GM12878 (cell line): ENCODE results near the gene MSRB2. TPM values are rescaled to one million over a fixed set of nuclear protein-coding genes. Genes with fewer than 3 reads are reported as not detected.
"Not testable (repeated sequence)": the region's sequence is repeated elsewhere in the genome, so short reads cannot be mapped to it uniquely, and the experiment has no call there.

ENCODE experiments used
- ATAC-seq: fragments of 200-7000 bp; cut with Tn5 transposase; 3 replicates; pipeline ENCODE4 v1.9.1; 2020; ENCODE audit warnings: mild to moderate bottlenecking, moderate library complexity
- BruUV-seq: library from RNA; stranded (reverse); fragments of 400-500 nt; replicated peaks from 2 replicates; lab custom pipeline; 2021; lab: Mats Ljungman, UMichigan
- CTCF ChIA-PET: fragments of 300-600 bp; sonication (Branson Sonifier 250); formaldehyde crosslinking; extraction: SDS; loops from one replicate; lab custom pipeline; 2021; ENCODE audit warnings: inconsistent platforms; lab: Yijun Ruan, JAX
- POLR2A ChIA-PET: fragments of 350-600 bp; formaldehyde crosslinking; extraction: SDS; loops from one replicate; lab custom pipeline; 2021; ENCODE audit warnings: inconsistent platforms; lab: Charles Lee
- RAD21 ChIA-PET: fragments of 300-600 bp; sonication (Branson Sonifier 250); formaldehyde crosslinking; loops from one replicate; lab custom pipeline; 2023; ENCODE audit warnings: antibody characterized with exemption; ENCODE audit not compliant: unreplicated experiment; lab: Charles Lee
- SMC1A ChIA-PET: fragments of 300-600 bp; sonication (Branson Sonifier 250); formaldehyde crosslinking; loops from one replicate; lab custom pipeline; 2023; ENCODE audit not compliant: unreplicated experiment, uncharacterized antibody; lab: Charles Lee
- DNase-seq: peaks from one replicate; pipeline ENCODE4 v3.0.0-alpha.2; 2011; ENCODE audit warnings: low read depth, low spot score
- FAIRE-seq: peaks from 3 replicates; lab custom pipeline; 2011; peaks lifted over from hg19 to GRCh38; lab: Jason Lieb, UNC
- H2AFZ ChIP-seq: 2 replicates; pipeline ENCODE4 v1.6.0; 2011; ENCODE audit warnings: low read depth, low read length, control low read depth; ENCODE audit not compliant: control insufficient read depth
- H3K27ac ChIP-seq: 2 replicates; pipeline ENCODE4 v1.5.1; 2011; ENCODE audit warnings: control low read depth; ENCODE audit not compliant: control insufficient read depth, insufficient read depth
- H3K27me3 ChIP-seq, 2 experiments: replicated peaks in 1 of 2; 2 replicates each; pipeline versions ENCODE4 v1.6.0 to v1.6.1; 2011; ENCODE audit warnings: low read length in 1 of 2; ENCODE audit not compliant: control insufficient read depth in 2 of 2, insufficient read depth in 2 of 2
- H3K36me3 ChIP-seq, 2 experiments: 2 replicates each; pipeline ENCODE4 v1.5.1; 2011; ENCODE audit warnings: low read length in 1 of 2; ENCODE audit not compliant: control insufficient read depth in 2 of 2, insufficient read depth in 2 of 2
- H3K4me1 ChIP-seq: 2 replicates; pipeline ENCODE4 v1.6.1; 2011; ENCODE audit warnings: mild to moderate bottlenecking, low read length, moderate library complexity, mixed read lengths; ENCODE audit not compliant: control insufficient read depth, insufficient read depth
- H3K4me2 ChIP-seq: 2 replicates; pipeline ENCODE4 v1.6.0; 2011; ENCODE audit warnings: control low read depth; ENCODE audit not compliant: control insufficient read depth, insufficient read depth
- H3K4me3 ChIP-seq: fragments of 200-600 bp; sonication (generic); 2 replicates; pipeline ENCODE4 v1.5.1; 2016
- H3K79me2 ChIP-seq: 2 replicates; pipeline ENCODE4 v1.6.0; 2011; ENCODE audit warnings: low read length; ENCODE audit not compliant: control insufficient read depth, insufficient read depth
- H3K9ac ChIP-seq: 2 replicates; pipeline ENCODE4 v1.8.0; 2011; ENCODE audit warnings: low read length, control low read depth, mixed read lengths; ENCODE audit not compliant: control insufficient read depth, insufficient read depth
- H3K9me3 ChIP-seq: replicated peaks from 3 replicates; pipeline ENCODE4 v1.5.1; 2011; ENCODE audit warnings: mild to moderate bottlenecking, low read length; ENCODE audit not compliant: control insufficient read depth, insufficient read depth
- H4K20me1 ChIP-seq: 2 replicates; pipeline ENCODE4 v1.6.0; 2011; ENCODE audit not compliant: control insufficient read depth, insufficient read depth
- BHLHE40 ChIP-seq, 2 experiments: fragments of 450-650 bp in 1 of 2; IDR thresholded peaks; 2 replicates each; pipeline ENCODE4 v1.6.1; 2011 to 2017; ENCODE audit warnings: low read depth in 2 of 2, borderline replicate concordance in 1 of 2, improper control_type of control experiment in 1 of 2, low read length in 1 of 2, mild to moderate bottlenecking in 1 of 2
- BMI1 ChIP-seq: fragments of 450-650 bp; IDR thresholded peaks from 2 replicates; pipeline ENCODE4 v1.6.1; 2016; ENCODE audit warnings: mild to moderate bottlenecking, moderate library complexity, borderline replicate concordance
- E2F8 ChIP-seq: fragments of 450-650 bp; IDR thresholded peaks from 2 replicates; pipeline ENCODE4 v1.6.1; 2018; ENCODE audit warnings: mild to moderate bottlenecking, low read depth, moderate library complexity; ENCODE audit not compliant: partially characterized antibody
- EGR1 ChIP-seq, 2 experiments: IDR thresholded peaks; 1 replicate in 1 of 2; 2 replicates in 1 of 2; pipeline ENCODE4 v1.6.1; 2011 to 2012; ENCODE audit warnings: low read depth in 2 of 2, low read length in 2 of 2, borderline replicate concordance in 1 of 2, mild to moderate bottlenecking in 1 of 2, moderate library complexity in 1 of 2
- GABPA ChIP-seq: IDR thresholded peaks from 2 replicates; pipeline ENCODE4 v1.6.1; 2014; ENCODE audit warnings: antibody characterized with exemption, low read depth, mild to moderate bottlenecking, inconsistent platforms
- NR2C1 ChIP-seq: fragments of 450-650 bp; IDR thresholded peaks from 2 replicates; pipeline ENCODE4 v1.6.1; 2017; ENCODE audit warnings: antibody characterized with exemption, mild to moderate bottlenecking, moderate library complexity
- REST ChIP-seq: IDR thresholded peaks from 2 replicates; pipeline ENCODE4 v1.6.1; 2012; ENCODE audit warnings: mild to moderate bottlenecking, low read depth, low read length
- SMAD5 ChIP-seq: IDR thresholded peaks from 2 replicates; pipeline ENCODE4 v1.6.1; 2016; ENCODE audit warnings: antibody characterized with exemption, low read depth
- ZNF217 ChIP-seq: fragments of 450-650 bp; IDR thresholded peaks from 2 replicates; pipeline ENCODE4 v1.6.1; 2017; ENCODE audit warnings: antibody characterized with exemption, mild to moderate bottlenecking
- WGBS: methylation state at CpG from one replicate; pipeline ENCODE4 v1.1.6; 2016; ENCODE audit warnings: low lambda C conversion rate; ENCODE audit not compliant: insufficient replicate concordance, insufficient coverage; ENCODE audit errors: missing lambda C conversion rate; 5-methylcytosine and 5-hydroxymethylcytosine counted together
- in situ Hi-C: fragments of 300-500 bp; cut with MboI; formaldehyde crosslinking; loops from 9 replicates; pipeline ENCODE4 v1.14.3; 2018; ENCODE audit warnings: mixed read lengths
- intact Hi-C: fragments of 100-400 bp; cut with micrococcal nuclease; formaldehyde crosslinking; loops from one replicate; pipeline ENCODE4 v1.14.2; 2022; ENCODE audit not compliant: unreplicated experiment
- polyA plus RNA-seq, 11 experiments: library from polyadenylated mRNA; depleted of rRNA in 4 of 11; unstranded in 6 of 11; stranded (reverse) in 5 of 11; fragments of >200 nt; fragmentation: Nextera tagmentation in 4 of 11; fragmentation: Illumina TruSeq in 1 of 11; extraction: Ambion mirVana in 4 of 11; extraction: Trizol in 1 of 11; gene quantifications; 1 replicate in 1 of 11; 2 replicates in 10 of 11; pipeline versions ENCODE4 v1.2.1 to v1.2.3, GENCODE V29; 2011 to 2016; ENCODE audit warnings: inconsistent platforms in 2 of 11, missing spikeins in 2 of 11, low read depth in 1 of 11
- total RNA-seq, 4 experiments: library from RNA; depleted of rRNA in 3 of 4; stranded (reverse); fragments of >200 nt in 3 of 4; fragmentation: Illumina TruSeq in 1 of 4; extraction: Trizol in 1 of 4; gene quantifications; 2 replicates each; pipeline versions ENCODE4 v1.2.1 to v1.2.3, GENCODE V29; 2013 to 2021

The MSRB2 gene
- total and polyA plus RNA-seq, 10 of the 15 experiments (the other 5 are each of a cell fraction or from before 2014, with no cell fraction given) = 1.5 to 18.6 (median 6.2) TPM

GRCh38 chr10:23070913-23071218, 24.5 kb upstream of the MSRB2 start (continued):
- no peak for TF ChIP-seq E2F8

GRCh38 chr10:23072593-23072992, 22.8 kb upstream of the MSRB2 start:
- H3K27ac ChIP-seq, in situ Hi-C loops, BruUV-seq, RAD21 ChIA-PET, H3K36me3 ChIP-seq, POLR2A ChIA-PET, DNase-seq, H4K20me1 ChIP-seq, H3K4me3 ChIP-seq, H3K9ac ChIP-seq, CTCF ChIA-PET, ATAC-seq, H3K79me2 ChIP-seq, FAIRE-seq, SMC1A ChIA-PET, H3K9me3 ChIP-seq, H2AFZ ChIP-seq, H3K27me3 ChIP-seq, H3K4me2 ChIP-seq: not testable (repeated sequence)
- H3K4me1 ChIP-seq = peaks cover 28% of the 10 kb centered on the region
- 100% methylated on average over 3 of the region's 3 CpGs for WGBS
- intact Hi-C loops = loop anchor here (10.0 kb wide), 1 partner anchor 368 kb away; no protein-coding TSS in a partner anchor

- no peak overlapping the region for H3K4me2 ChIP-seq
- no peak overlapping the region for H3K27ac ChIP-seq
- no TSS peak for BruUV-seq
- intact Hi-C loops = loop anchor here (10.0 kb wide), 1 partner anchor 369 kb away; no protein-coding TSS in a partner anchor
- H3K36me3 ChIP-seq = no peaks in the 10 kb centered on the region
- RAD21 ChIA-PET = no interaction called here
- 0 out of 4 replicates have a peak, but pooled peaks cover 0 to 1% of the 10 kb centered on the region in 2 experiments for H3K27me3 ChIP-seq
- H4K20me1 ChIP-seq = no peaks in the 10 kb centered on the region
- POLR2A ChIA-PET = no interaction called here
- ATAC-seq (no peak), FAIRE-seq (no peak), DNase-seq (no peak)
- SMC1A ChIA-PET = no interaction called here
- peaks cover 27% of the 10 kb centered on the region for H3K4me1 ChIP-seq
- CTCF ChIA-PET = interaction anchor here (0.7 to 1.1 kb wide), 2 partner anchors 30 to 84 kb away, joined by 3 read pairs; no protein-coding TSS in a partner anchor
- in situ Hi-C loops = no loop called here
- no peaks in the 10 kb centered on the region for H3K79me2 ChIP-seq
- no peaks in the 10 kb centered on the region for H3K9me3 ChIP-seq
- no peak overlapping the region for H3K9ac ChIP-seq
- WGBS = 97% methylated on average over 3 of the region's 3 CpGs
- H3K4me3 ChIP-seq = no peak overlapping the region
- no peak overlapping the region for H2AFZ ChIP-seq
- TF ChIP-seq GABPA = no peak
- TF ChIP-seq BMI1 = no peak
- TF ChIP-seq SMAD5 = no peak
- no peak for TF ChIP-seq ZNF217
- TF ChIP-seq EGR1 (IDR thresholded peaks at IDR 0.05; ENCODE audit: borderline replicate concordance in 1 of 2, low read depth in 2 of 2, low read length in 2 of 2) = no peak
- no peak for TF ChIP-seq NR2C1
- no peak for TF ChIP-seq BHLHE40 (IDR thresholded peaks at IDR 0.05; ENCODE audit: borderline replicate concordance in 1 of 2, low read depth in 2 of 2, low read length in 1 of 2)
- TF ChIP-seq REST = no peak
Observed at GRCh38 chr10:23073527-23073926, 21.9 kb upstream of the MSRB2 start.
